DOHH2 (cell line): ENCODE results near the gene FOXRED2.

ENCODE experiments used
- CTCF ChIP-seq: fragments of 200-600 bp; sonication (generic); IDR thresholded peaks from one replicate; pipeline ENCODE4 v1.5.1; 2014; ENCODE audit warnings: antibody characterized with exemption, mild to moderate bottlenecking, low read depth, low read length; ENCODE audit not compliant: poor library complexity, severe bottlenecking
- EZH2phosphoT487 ChIP-seq: fragments of 200-600 bp; sonication (generic); IDR thresholded peaks from 2 replicates; pipeline ENCODE4 v1.6.1; 2017; ENCODE audit warnings: borderline replicate concordance, mild to moderate bottlenecking, antibody characterized with exemption, low read length, moderate library complexity, mixed read lengths

- no peak for TF ChIP-seq CTCF
- no peak for TF ChIP-seq EZH2phosphoT487
Measured at GRCh38 chr22:36475341-36475740, 31.5 kb downstream of the FOXRED2 start.
